Thyroid gland (tissue), 4 donors: ENCODE data around the gene CREBL2.

ENCODE experiments used
- POLR2A ChIP-seq, 2 donors: fragments of 450-650 bp; IDR thresholded peaks; one replicate each; pipeline ENCODE4 v1.6.1; 2017; ENCODE audit warnings: antibody characterized with exemption in 2 of 2, mild to moderate bottlenecking in 2 of 2, moderate library complexity in 1 of 2
- TF ChIP-seq, protein P1 (sequence below), 6 experiments: fragments of 200-600 bp in 3 of 6; fragments of 450-650 bp in 3 of 6; sonication (generic) in 3 of 6; IDR thresholded peaks; one replicate each; pipeline ENCODE4 v1.5.1; 2016 to 2019; ENCODE audit warnings: antibody characterized with exemption in 6 of 6, mild to moderate bottlenecking in 2 of 6, inconsistent platforms in 1 of 6, moderate library complexity in 1 of 6

DNA sequence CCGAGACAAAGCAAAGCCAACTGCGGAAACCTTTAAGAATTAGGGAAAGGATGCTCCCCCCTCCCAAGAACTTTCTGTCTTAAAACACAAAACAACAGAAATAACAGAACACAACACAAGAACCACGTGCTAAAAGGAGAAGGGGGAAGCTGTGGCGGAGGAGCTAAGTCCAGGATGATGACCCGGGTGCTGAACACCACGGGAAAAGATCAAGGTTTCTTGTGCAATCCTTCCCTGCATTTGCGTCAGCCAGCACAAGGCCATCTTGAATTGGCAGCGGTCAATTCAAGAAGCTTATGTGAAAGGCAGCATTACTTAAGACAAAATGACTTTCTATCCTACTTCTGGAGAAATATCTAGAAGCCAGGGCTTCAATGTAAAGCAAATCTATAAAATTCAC is 11.0 kb upstream of the CREBL2 start:
- TF ChIP-seq, protein P1, sequence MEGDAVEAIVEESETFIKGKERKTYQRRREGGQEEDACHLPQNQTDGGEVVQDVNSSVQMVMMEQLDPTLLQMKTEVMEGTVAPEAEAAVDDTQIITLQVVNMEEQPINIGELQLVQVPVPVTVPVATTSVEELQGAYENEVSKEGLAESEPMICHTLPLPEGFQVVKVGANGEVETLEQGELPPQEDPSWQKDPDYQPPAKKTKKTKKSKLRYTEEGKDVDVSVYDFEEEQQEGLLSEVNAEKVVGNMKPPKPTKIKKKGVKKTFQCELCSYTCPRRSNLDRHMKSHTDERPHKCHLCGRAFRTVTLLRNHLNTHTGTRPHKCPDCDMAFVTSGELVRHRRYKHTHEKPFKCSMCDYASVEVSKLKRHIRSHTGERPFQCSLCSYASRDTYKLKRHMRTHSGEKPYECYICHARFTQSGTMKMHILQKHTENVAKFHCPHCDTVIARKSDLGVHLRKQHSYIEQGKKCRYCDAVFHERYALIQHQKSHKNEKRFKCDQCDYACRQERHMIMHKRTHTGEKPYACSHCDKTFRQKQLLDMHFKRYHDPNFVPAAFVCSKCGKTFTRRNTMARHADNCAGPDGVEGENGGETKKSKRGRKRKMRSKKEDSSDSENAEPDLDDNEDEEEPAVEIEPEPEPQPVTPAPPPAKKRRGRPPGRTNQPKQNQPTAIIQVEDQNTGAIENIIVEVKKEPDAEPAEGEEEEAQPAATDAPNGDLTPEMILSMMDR (IDR thresholded peaks at IDR 0.05) = no peak
- no peak for TF ChIP-seq POLR2A (IDR thresholded peaks at IDR 0.05)
